Measurements from ENCODE around the gene WDR26.
A peak's percentile ranks its signal among the peaks of the same experiment; 100 is the strongest.
"Not testable (repeated sequence)": the region's sequence is repeated elsewhere in the genome, so short reads cannot be mapped to it uniquely, and the experiment has no call there.

WDR26 gene

GRCh38 chr1:224434691-224435317 is at the start of gene WDR26:
WDR26 (minus strand) TSS chr1:224434797.
- peak; percentile 66 for DNase-seq (ENCODE audit: low read depth)

- DNase-seq (ENCODE audit: low read depth): not testable (repeated sequence)
Observed at GRCh38 chr1:224483206-224483605, 48.6 kb upstream of the WDR26 start.

- DNase-seq (ENCODE audit: low read depth): no peak
Observed at GRCh38 chr1:224482619-224483018, 48.0 kb upstream of the WDR26 start.

- DNase-seq (ENCODE audit: low read depth): no peak
Observed at GRCh38 chr1:224481601-224482000, 47.0 kb upstream of the WDR26 start.

GRCh38 chr1:224480888-224481459 is 46.4 kb upstream of the WDR26 start:
- not testable (repeated sequence) for DNase-seq (ENCODE audit: low read depth)

- DNase-seq (ENCODE audit: low read depth): not testable (repeated sequence)
Observed at GRCh38 chr1:224480200-224480599, 45.6 kb upstream of the WDR26 start.

- no peak for DNase-seq (ENCODE audit: low read depth)
Observed at GRCh38 chr1:224472806-224473205, 38.2 kb upstream of the WDR26 start.

- DNase-seq (ENCODE audit: low read depth): no peak
Observed at GRCh38 chr1:224466154-224466553, 31.6 kb upstream of the WDR26 start.

GRCh38 chr1:224459966-224460365 is 25.4 kb upstream of the WDR26 start:
- DNase-seq (ENCODE audit: low read depth): no peak

GRCh38 chr1:224458996-224459395 is 24.4 kb upstream of the WDR26 start:
- DNase-seq (ENCODE audit: low read depth): no peak

- no peak for DNase-seq (ENCODE audit: low read depth)
Observed at GRCh38 chr1:224458296-224458695, 23.7 kb upstream of the WDR26 start.

- DNase-seq (ENCODE audit: low read depth): no peak
Observed at GRCh38 chr1:224457782-224458144, 23.2 kb upstream of the WDR26 start.

GRCh38 chr1:224456637-224456953 is 22.0 kb upstream of the WDR26 start:
- DNase-seq (ENCODE audit: low read depth): no peak

- no peak for DNase-seq (ENCODE audit: low read depth)
Observed at GRCh38 chr1:224454402-224455055, 19.9 kb upstream of the WDR26 start.

GRCh38 chr1:224450561-224451350 is 16.2 kb upstream of the WDR26 start:
- DNase-seq (ENCODE audit: low read depth): no peak

- DNase-seq (ENCODE audit: low read depth): no peak
Observed at GRCh38 chr1:224450159-224450558, 15.6 kb upstream of the WDR26 start.

GRCh38 chr1:224448453-224449017 is 13.9 kb upstream of the WDR26 start:
- DNase-seq (ENCODE audit: low read depth): no peak

GRCh38 chr1:224447971-224448370 is 13.4 kb upstream of the WDR26 start:
- no peak for DNase-seq (ENCODE audit: low read depth)

GRCh38 chr1:224447251-224447650 is 12.7 kb upstream of the WDR26 start:
- no peak for DNase-seq (ENCODE audit: low read depth)

GRCh38 chr1:224438989-224439388 is 4.4 kb upstream of the WDR26 start:
- DNase-seq (ENCODE audit: low read depth): no peak

GRCh38 chr1:224435999-224436398 is 1.4 kb upstream of the WDR26 start:
- DNase-seq (ENCODE audit: low read depth): no peak

GRCh38 chr1:224435318-224435763 is 744 bp upstream of the WDR26 start:
- no peak for DNase-seq (ENCODE audit: low read depth)

All from activated T-cell treated with anti-CD3 and anti-CD28 coated beads for 1 hour (primary cell).